ENCODE data around the gene CPXM2. TPM values are rescaled to one million over a fixed set of nuclear protein-coding genes. Genes with fewer than 3 reads are reported as not detected.

Gene CPXM2
- total RNA-seq, 1 donor from 2014 or later, result 23.6 TPM

DNA sequence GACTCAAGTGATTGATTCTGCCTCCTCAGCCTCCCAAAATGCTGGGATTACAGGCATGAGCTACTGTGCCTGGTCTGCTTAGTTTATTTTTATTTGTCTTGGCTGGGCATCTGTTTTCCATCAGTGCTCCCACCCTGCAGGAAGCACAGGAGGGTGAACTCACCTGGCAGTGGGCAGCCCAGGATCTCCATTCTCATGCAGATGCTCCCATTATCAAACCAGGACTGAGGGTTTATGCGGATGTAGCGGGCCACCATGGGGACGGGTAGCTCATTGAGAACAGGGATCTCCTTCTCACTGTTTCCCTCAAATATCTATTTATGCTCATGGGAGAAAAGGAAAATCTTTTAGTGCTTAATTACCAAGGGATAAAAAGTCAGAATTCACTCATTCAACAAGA lies 93.8 kb downstream of the CPXM2 start:
- no peak for DNase-seq (ENCODE audit: low spot score)

GRCh38 chr10:123796736-123797135 lies 94.9 kb downstream of the CPXM2 start:
- DNase-seq (ENCODE audit: low spot score), result peak; percentile 20

DNA sequence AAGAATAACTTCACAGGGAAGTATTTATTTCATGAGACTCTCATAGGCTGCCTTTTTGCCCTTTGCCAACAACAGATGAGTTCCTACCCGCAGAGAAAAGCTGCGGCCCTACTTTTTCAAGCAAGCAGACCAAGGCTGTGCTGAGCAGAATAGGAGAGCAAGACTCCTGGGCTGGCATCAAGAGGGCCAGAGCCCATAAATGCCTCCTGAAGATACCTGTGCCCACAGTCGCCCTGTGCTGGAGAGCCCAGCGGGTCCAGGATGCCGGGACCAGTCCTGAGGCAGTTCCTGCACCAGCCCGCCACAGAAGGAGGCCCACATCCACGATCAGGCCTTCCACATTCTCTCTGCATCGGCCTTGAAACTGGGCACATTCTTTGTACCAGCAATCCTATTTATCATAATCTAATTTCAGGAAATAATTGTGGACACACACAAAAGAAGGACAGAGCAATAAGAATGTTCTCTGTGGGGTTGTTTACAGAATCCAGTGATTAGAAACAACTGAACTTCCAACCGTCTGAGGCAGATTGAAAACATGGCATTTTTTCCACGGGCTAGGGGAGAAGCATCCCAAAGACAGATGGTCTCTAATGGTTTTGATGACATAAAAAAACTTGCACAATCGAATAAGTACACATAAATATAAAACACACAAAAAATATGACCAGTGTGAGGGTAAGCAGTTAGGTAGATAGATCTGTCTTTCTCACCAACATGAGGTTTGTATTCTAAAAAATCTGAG lies 95.6 kb downstream of the CPXM2 start:
- DNase-seq (ENCODE audit: low spot score), result peak; percentile 35

GRCh38 chr10:123795196-123795780 lies 96.3 kb downstream of the CPXM2 start:
- DNase-seq (ENCODE audit: low spot score), result peak; percentile 36

GRCh38 chr10:123792248-123792978 lies 99.2 kb downstream of the CPXM2 start:
- DNase-seq (ENCODE audit: low spot score), result peak; percentile 20

DNA sequence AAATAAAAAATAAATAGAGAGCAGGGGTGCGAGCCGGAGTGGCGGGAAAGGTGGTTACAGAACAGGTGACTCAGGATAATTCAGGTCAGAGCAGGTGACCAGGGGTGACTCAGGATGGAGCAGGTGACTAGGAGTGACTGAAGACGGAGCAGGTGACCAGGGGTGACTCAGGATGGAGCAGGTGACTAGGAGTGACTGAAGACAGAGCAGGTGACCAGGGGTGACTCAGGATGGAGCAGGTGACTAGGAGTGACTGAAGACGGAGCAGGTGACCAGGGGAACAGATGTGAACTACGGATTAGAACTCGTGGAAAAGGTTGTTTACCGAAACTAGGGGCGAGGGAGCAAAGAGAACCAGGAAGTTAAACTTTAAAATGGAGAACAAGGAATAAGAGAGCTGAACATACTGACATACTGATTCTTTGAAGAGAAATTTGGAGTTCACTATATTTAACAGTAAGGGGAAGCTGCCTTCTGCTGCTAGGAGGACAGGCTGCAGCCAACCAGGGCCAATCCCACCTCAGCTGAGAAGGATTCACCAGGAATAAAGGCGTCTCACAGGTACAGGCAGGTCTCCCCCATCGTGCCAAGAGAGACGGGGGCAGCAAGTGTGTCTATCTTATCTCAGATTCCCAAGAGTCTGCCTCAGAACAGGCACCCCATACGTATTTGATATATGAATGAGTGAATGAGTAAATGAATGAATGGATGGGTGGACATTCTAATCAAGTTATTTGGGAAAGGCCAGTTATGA lies 101.3 kb downstream of the CPXM2 start:
- DNase-seq (ENCODE audit: low spot score), result no peak

DNA sequence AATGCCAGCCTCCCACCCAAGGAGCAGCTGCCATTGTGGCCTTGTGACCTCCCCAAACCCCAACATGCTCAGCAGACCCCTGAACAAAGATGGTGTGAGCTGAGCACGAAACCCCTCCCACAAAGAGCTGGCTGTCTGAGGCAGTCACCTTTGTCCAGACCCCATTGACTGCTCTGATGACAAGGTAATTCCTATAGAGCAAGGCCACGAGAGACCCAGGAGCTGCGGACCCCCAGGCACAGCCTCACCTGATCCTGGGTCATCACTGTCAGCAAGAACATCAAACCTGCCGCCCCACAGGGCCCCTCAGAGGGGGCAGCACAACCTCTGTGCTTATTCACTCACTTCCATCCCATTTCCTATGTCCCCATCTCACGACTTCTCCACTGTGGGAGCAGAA lies 102.6 kb downstream of the CPXM2 start:
- DNase-seq (ENCODE audit: low spot score), result no peak

DNA sequence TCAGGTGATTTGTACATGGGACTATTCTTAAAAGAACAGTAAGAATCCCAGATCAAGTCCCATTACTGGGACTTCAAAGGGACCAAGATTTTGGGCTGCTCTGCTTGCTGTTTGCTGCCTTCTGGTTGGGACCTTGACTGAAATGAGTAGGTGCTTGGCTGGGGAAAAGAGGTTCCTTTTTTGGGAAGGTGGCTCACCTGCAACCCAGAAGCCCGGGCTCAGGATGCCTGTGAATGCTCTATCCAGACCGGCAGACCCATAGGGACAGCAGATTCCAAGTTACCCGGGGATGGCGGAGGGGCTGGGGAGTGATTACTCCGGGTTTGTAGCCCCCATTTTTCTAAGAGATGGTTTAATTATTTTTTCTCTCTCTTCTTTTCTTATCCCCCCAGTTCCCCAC lies 104.0 kb downstream of the CPXM2 start:
- no peak for DNase-seq (ENCODE audit: low spot score)

DNA sequence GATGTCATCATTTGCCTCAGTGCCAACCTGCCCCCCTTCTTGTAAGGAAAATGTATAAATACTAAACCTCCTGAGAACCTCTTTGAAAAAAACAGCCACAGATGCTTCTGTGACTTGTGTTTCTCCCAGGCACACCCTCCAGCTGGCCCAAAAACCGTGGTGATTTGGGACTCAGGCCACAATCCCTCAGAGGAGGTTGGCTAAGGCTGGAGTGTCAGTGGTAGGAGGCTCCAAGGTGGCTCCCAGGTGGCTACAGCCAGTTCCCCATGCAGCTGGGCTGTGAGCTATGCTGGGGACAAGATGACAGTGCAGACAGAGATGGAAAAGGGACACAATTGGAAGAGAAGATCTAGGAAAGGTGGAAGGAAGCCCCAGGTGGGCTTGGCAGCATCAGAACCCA lies 104.7 kb downstream of the CPXM2 start:
- no peak for DNase-seq (ENCODE audit: low spot score)

- DNase-seq (ENCODE audit: low spot score), result no peak
These were observed 105.3 kb downstream of the CPXM2 start for GRCh38 chr10:123786306-123786705.

DNA sequence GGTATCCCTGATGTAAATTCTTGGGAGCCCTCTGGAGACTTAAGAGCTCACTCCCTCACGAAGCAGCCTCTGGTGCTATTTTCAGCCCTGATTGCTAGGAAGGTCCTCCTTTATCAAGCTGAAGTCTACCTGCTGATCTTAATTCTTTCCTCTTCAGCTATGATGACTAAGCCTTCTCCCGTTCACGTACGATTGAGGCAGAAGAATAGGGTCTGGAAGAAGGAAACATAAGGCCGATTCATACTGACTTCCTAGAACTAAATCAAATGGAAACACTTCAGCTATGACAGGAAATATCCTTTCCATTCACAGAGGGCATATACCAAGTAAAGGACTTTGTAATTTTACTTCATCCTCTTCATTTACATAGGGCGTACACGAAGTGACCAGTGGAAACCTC lies 107.0 kb downstream of the CPXM2 start:
- no peak for DNase-seq (ENCODE audit: low spot score)

- no peak for DNase-seq (ENCODE audit: low spot score)
These were observed 107.4 kb downstream of the CPXM2 start for GRCh38 chr10:123784216-123784615.

- DNase-seq (ENCODE audit: low spot score), result no peak
These were observed 108.3 kb downstream of the CPXM2 start for GRCh38 chr10:123783296-123783695.

DNA sequence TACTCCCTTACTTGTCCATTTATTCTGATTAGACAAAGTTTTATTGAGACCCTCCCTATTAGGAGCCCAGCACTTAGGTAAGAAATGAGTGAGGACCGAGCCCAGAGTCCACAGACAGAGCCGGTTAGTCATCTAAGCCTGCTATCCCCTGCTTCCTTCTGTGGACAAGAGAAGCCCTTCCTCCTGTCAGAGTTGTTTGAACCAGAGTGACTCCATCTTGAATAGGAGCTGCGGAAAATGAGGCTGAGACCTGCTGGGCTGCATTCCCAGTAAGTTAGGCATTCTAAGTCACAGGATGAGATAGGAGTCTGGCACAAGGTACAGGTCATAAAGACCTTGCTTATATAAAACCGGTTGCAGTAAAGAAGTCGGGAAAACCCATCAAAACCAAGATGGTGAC lies 109.1 kb downstream of the CPXM2 start:
- peak; percentile 14 for DNase-seq (ENCODE audit: low spot score)

DNA sequence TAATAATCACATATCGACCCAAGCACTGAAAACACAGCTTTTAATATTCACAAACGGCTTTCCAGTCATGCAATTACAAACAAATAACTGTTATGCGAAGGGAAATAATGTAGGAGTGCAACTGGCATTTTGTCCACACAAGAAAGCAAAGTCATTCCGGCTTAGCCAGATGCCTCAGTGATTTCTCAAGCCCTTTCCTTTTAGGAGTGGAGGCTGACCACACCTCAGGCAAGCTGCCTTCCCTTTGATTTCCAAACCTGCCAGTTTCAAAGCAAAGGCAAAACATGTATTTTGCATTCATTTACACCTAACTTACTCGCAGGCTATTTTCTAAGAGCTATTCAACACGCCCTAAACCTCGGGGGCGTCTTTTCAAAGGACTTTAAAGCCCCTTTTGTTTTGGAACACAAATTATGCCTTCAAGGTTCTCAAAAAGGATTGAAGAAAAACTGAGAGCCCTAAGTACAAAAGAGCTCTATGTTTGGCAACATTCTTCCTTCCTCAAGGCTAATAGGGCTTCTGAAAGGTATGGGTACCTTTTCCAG lies 109.6 kb downstream of the CPXM2 start:
- DNase-seq (ENCODE audit: low spot score), result peak; percentile 29

GRCh38 chr10:123781324-123781900 lies 110.2 kb downstream of the CPXM2 start:
- DNase-seq (ENCODE audit: low spot score), result peak; percentile 14

DNA sequence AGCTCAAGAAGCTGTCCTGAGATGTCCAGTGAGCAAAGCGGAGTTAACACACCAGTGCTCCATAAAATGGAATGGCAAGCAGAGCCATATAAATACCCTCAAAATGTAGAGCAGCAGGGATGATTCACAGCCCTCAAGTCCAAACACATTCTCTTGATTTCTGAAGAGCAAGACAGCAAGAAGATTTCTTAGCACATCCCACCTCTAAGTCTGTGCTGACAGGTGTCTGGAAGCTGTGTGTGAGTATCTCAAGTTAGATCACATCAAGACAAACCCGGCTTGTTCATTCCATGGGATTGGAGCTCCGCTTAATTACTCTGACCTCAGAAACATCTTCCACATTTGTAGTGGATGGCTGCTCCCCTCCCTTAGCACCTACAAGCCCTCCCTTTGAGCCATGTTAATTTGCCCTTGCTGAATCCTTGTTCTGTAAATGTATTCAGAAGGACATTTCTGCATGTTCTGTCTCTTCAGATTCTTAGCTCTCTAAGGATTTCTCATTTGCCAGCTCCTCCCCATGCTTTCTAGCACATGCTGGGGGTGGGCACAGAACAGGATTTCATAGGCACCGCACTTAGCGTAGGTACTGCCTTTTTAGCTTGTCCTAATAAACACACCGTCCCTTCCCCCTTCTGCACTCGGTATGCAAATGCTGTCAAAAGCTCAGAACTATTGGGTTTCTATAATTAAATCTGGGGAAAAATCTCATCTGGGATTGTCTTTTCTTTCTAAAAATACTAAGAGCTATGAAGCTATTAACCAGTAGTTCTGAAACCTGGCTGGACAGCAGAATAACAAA lies 112.7 kb downstream of the CPXM2 start:
- no peak for DNase-seq (ENCODE audit: low spot score)

- no peak for DNase-seq (ENCODE audit: low spot score)
These were observed 113.7 kb downstream of the CPXM2 start for GRCh38 chr10:123777881-123778280.

DNA sequence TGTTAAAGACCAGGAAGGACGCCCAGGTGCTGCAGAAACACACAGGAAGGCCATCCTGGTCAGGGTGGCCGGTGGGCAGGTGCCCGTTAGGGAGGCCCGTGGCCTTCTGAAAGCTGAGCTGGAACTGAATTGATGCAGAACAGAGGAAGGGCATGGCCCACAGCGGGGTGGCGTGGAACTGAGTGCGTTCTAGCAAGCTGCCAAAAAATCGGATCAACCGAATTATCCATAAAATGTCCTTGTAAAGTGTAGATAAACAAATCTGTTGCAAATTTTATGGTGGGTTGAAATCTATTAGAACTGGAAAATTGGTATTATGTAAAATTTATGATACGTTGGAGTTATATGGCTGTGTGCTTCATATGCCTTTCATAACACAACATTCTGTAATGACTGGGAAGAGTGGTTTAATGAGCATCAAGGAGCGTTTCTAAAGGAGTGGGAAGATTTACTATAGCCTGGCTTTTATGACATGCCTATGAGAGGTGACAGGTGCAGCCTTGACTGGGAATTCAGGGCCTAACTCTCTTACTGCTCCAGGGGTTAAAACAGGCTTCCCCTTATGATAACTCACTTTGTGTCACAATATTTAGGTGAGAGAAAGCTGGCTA lies 117.4 kb downstream of the CPXM2 start:
- DNase-seq (ENCODE audit: low spot score), result no peak

Measured in ureter (tissue), 1 donor.